Inferior parietal cortex (tissue), 1 donor: ENCODE data around the gene ZNF140.

Source experiments
- DNase-seq: peaks from one replicate; pipeline ENCODE4 v3.0.0-alpha.2; 2016; ENCODE audit errors: extremely low spot score

The ZNF140 gene

DNA sequence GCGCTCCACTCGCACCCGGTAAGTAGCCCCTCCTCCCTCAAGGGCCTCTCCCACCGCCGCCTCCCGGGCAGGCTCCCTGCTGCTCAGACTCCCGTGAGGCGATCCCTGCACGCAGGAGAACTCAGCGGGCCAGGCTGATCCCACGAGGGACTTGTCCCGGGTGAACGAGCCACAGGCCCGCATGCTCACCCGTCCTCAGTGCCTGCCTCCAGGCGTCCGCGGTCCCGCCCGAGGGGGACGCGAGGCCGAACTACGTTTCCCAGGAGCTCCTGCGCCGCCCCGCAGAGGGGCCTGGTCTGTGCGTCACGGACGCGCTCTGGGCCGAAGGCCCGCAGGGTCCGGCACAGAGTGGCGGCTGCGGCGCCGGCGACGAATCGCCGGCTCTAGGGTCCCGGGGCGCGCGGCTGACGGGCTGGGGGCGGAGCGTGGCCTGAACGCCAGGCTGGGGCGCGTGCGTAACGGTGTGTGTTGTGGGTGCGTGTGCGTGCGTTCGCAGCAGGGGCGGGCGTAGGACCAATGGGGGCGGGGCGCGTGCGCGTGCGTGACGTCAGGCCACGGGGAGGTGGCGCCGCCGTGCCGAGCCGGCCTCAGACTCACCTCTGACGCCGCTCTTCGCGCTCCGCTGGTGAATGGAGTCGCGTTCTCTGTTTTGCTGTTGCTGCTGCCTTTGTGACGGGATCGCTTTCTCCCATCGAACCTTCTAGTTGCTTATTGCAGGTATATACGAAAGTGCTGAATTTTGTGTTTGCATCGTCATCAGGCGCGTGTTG, 49.5 kb downstream of the ZNF140 start, which contains the start of the genes ZNF10 and ZNF891:
TSS of gene ZNF10 (plus strand) at position 590 of the 770 bp plus-strand sequence. CDS start 13,866 bp downstream, outside the sequence.
TSS of gene ZNF891 (minus strand) at position 237 of the 770 bp plus-strand sequence. CDS start 8,356 bp downstream, outside the sequence.
- DNase-seq = peak; percentile 88

DNA sequence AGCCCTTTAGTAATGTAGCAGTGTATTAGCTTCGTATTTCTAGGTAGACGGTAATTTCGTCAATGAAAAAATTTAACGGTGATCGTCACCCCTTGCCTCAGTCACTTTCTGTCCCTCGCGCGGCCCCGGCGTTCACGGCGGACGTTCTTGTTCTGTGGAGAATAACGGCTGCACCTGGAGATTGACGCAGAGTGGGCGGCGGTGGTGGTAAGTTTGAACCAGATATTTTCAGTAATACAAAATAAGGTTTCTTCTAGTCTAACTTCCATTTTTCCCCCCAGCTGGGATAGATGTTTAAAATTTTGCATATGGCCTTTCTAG, 50.0 kb downstream of the ZNF140 start:
- no peak for DNase-seq

GRCh38 chr12:133135747-133136146, 55.0 kb downstream of the ZNF140 start:
- DNase-seq = no peak

- no peak for DNase-seq
Observed at GRCh38 chr12:133145981-133146380, 65.3 kb downstream of the ZNF140 start.

DNA sequence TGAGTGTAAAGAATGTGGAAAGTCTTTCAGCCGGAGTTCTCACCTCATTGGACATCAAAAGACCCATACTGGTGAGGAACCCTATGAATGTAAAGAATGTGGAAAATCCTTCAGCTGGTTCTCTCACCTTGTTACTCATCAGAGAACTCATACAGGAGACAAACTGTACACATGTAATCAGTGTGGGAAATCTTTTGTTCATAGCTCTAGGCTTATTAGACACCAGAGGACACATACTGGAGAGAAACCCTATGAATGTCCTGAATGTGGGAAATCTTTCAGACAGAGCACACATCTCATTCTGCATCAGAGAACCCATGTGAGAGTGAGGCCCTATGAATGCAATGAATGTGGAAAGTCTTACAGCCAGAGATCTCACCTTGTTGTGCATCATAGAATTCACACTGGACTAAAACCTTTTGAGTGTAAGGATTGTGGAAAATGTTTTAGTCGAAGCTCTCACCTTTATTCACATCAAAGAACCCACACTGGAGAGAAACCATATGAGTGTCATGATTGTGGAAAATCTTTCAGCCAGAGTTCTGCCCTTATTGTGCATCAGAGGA, 75.5 kb downstream of the ZNF140 start:
- DNase-seq = no peak
